Measurements from ENCODE around the gene RPS6KB1.

The RPS6KB1 gene

DNA sequence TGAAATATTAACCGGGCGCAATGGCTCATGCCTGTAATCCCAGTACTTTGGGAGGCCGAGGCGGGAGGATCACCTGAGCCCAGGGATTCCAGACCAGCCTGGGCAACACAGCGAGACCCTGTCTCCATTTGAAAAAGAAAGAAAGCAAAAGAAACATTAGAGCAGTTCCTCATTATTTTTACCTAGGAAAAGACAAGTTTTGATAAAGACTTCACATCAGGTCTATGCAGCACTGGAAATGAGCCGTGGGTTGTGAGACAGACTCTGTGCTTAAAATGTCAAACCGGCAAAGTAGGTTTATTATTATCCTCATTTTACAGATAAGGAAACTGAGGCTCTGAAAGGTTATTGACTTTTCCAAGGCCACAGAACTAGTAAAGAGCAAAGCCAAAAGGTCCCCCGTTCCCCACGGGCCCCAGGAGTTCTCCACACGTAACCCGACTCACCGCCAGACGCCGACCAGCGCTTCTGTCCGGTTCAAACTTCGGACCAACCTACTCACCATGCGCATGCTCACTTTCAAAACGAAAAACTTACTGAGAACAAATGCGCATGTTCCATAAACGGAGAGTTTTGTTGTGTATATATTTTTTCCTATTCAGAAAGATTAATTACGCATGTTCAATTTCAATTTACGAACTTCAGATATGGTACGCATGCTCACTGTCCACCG, 534 bp upstream of the RPS6KB1 start:
- Histone ChIP-seq H3K4me3 (peak overlapping the region; percentile 67 to 89), H3K27ac (peak overlapping the region; percentile 86 to 96), H3K36me3 (peaks cover 4 to 19% (median 10%) of the 10 kb centered on the region in 3 donors), H3K4me1 (peaks cover 0 to 44% (median 23%) of the 10 kb centered on the region in 4 donors), H3K9me3 (no peaks in the 10 kb centered on the region), H3K27me3 (no peaks in the 10 kb centered on the region)
- DNase-seq, result peak in 1 of 2 donors; percentile 32
- TF ChIP-seq, protein P1, sequence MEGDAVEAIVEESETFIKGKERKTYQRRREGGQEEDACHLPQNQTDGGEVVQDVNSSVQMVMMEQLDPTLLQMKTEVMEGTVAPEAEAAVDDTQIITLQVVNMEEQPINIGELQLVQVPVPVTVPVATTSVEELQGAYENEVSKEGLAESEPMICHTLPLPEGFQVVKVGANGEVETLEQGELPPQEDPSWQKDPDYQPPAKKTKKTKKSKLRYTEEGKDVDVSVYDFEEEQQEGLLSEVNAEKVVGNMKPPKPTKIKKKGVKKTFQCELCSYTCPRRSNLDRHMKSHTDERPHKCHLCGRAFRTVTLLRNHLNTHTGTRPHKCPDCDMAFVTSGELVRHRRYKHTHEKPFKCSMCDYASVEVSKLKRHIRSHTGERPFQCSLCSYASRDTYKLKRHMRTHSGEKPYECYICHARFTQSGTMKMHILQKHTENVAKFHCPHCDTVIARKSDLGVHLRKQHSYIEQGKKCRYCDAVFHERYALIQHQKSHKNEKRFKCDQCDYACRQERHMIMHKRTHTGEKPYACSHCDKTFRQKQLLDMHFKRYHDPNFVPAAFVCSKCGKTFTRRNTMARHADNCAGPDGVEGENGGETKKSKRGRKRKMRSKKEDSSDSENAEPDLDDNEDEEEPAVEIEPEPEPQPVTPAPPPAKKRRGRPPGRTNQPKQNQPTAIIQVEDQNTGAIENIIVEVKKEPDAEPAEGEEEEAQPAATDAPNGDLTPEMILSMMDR (IDR thresholded peaks at IDR 0.05), result no peak
- intact Hi-C loops (cut with DNase I; ENCODE audit: low total_unique reads), result no loop called here

GRCh38 chr17:59893676-59894100, 767 bp downstream of the RPS6KB1 start:
- no peak for DNase-seq
- Histone ChIP-seq H3K27me3 (no peaks in the 10 kb centered on the region), H3K4me3 (peak overlapping the region; percentile 67 to 89), H3K36me3 (peaks cover under 1 to 8% (median 3%) of the 10 kb centered on the region in 3 donors), H3K27ac (peak overlapping the region; percentile 86 to 96), H3K9me3 (no peaks in the 10 kb centered on the region), H3K4me1 (peaks cover 0 to 44% (median 25%) of the 10 kb centered on the region in 4 donors)
- TF ChIP-seq, protein P1 (IDR thresholded peaks at IDR 0.05), result no peak
- intact Hi-C loops (cut with DNase I; ENCODE audit: low total_unique reads), result no loop called here

- Histone ChIP-seq H3K9me3 (no peaks in the 10 kb centered on the region), H3K4me1 (peaks cover 0 to 37% (median 23%) of the 10 kb centered on the region in 4 donors), H3K4me3 (no peak overlapping the region), H3K36me3 (peaks cover 0 to 4% (median 0%) of the 10 kb centered on the region in 3 donors), H3K27me3 (no peaks in the 10 kb centered on the region), H3K27ac (no peak overlapping the region)
- DNase-seq, result no peak
- intact Hi-C loops (cut with DNase I; ENCODE audit: low total_unique reads), result no loop called here
- TF ChIP-seq, protein P1 (IDR thresholded peaks at IDR 0.05), result no peak
Measured at GRCh38 chr17:59897090-59897489, 4.2 kb downstream of the RPS6KB1 start.

DNA sequence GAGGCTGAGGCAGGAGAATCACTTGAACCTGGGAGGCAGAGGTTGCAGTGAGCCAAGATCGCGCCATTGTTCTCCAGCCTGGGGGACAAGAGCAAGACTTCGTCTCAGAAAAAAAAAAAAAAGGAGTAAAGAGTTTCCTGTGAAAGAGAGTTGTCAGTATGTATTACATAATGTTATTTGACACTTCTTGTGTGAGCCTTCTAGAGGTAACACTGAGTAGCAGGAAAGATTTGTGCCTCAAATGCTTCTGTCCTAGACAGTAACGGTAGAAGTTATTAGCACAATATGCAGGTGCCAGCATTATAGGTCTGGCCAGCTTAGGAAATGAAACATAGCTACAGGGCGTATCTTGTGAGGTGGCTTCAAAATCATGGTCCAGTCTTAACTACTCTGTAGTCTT, 6.2 kb downstream of the RPS6KB1 start:
- Histone ChIP-seq H3K4me1 (peaks cover 0 to 35% (median 21%) of the 10 kb centered on the region in 4 donors), H3K36me3 (peaks cover 0 to 4% (median 0%) of the 10 kb centered on the region in 3 donors), H3K4me3 (no peak overlapping the region), H3K27ac (no peak overlapping the region), H3K27me3 (no peaks in the 10 kb centered on the region), H3K9me3 (no peaks in the 10 kb centered on the region)
- peak in 1 of 2 donors; percentile 7 for DNase-seq
- TF ChIP-seq, protein P1 (IDR thresholded peaks at IDR 0.05), result no peak
- intact Hi-C loops (cut with DNase I; ENCODE audit: low total_unique reads), result no loop called here

GRCh38 chr17:59901604-59902003, 8.7 kb downstream of the RPS6KB1 start:
- TF ChIP-seq, protein P1 (IDR thresholded peaks at IDR 0.05), result no peak
- Histone ChIP-seq H3K27ac (no peak overlapping the region), H3K4me1 (peaks cover 0 to 16% (median 6%) of the 10 kb centered on the region in 4 donors), H3K36me3 (no peaks in the 10 kb centered on the region), H3K9me3 (no peaks in the 10 kb centered on the region), H3K4me3 (no peak overlapping the region), H3K27me3 (no peaks in the 10 kb centered on the region)
- DNase-seq, result peak in 1 of 2 donors; percentile 32
- intact Hi-C loops (cut with DNase I; ENCODE audit: low total_unique reads), result no loop called here

Data from tibial artery (tissue), 4 donors.